ENCODE data around the gene NR2C2.

DNA sequence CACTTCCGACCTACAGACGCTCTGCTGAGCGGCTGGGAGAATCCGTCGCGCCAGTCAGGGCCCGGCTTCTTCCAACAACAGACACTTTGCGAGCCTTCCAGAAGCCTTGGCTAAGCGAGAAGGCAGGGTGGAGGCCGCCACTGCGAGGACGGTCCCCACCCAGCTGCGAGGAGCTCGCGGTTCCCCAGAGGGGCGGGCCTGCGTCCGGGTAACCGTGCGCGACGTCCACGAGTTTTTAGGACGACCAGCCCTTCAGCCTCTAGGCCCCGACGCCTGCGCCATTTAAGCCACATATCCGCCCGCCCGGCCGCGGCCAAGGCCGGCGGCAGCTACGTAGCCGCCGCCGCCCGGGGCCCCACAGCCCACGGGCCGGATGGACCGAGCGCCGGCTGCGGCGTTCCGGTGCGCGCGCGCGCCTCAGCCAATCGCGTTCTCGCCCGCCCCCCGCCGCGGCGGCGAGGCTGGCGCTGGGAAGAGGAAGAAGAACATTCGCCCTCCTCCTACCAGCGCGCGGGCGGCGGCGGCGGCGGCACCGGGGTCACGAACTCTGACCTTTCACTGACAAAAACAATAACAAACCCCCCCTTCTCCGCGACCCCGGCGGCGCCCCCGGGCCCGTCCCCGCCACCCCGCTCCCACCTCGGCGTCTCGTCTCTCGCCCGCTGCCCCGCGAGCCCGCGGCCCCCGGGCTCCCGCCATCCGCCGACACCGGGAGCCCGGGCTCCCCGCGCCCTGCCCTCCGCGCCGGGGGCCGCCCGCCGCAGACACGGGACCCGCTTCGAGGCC lies at the start of gene NR2C2:
- TF ChIP-seq, protein P1, sequence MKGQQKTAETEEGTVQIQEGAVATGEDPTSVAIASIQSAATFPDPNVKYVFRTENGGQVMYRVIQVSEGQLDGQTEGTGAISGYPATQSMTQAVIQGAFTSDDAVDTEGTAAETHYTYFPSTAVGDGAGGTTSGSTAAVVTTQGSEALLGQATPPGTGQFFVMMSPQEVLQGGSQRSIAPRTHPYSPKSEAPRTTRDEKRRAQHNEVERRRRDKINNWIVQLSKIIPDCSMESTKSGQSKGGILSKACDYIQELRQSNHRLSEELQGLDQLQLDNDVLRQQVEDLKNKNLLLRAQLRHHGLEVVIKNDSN (IDR thresholded peaks at IDR 0.05), result no peak
- TF ChIP-seq, protein P2, sequence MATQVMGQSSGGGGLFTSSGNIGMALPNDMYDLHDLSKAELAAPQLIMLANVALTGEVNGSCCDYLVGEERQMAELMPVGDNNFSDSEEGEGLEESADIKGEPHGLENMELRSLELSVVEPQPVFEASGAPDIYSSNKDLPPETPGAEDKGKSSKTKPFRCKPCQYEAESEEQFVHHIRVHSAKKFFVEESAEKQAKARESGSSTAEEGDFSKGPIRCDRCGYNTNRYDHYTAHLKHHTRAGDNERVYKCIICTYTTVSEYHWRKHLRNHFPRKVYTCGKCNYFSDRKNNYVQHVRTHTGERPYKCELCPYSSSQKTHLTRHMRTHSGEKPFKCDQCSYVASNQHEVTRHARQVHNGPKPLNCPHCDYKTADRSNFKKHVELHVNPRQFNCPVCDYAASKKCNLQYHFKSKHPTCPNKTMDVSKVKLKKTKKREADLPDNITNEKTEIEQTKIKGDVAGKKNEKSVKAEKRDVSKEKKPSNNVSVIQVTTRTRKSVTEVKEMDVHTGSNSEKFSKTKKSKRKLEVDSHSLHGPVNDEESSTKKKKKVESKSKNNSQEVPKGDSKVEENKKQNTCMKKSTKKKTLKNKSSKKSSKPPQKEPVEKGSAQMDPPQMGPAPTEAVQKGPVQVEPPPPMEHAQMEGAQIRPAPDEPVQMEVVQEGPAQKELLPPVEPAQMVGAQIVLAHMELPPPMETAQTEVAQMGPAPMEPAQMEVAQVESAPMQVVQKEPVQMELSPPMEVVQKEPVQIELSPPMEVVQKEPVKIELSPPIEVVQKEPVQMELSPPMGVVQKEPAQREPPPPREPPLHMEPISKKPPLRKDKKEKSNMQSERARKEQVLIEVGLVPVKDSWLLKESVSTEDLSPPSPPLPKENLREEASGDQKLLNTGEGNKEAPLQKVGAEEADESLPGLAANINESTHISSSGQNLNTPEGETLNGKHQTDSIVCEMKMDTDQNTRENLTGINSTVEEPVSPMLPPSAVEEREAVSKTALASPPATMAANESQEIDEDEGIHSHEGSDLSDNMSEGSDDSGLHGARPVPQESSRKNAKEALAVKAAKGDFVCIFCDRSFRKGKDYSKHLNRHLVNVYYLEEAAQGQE (IDR thresholded peaks at IDR 0.05; ENCODE audit: low read depth), result no peak
- TF ChIP-seq, protein P3, sequence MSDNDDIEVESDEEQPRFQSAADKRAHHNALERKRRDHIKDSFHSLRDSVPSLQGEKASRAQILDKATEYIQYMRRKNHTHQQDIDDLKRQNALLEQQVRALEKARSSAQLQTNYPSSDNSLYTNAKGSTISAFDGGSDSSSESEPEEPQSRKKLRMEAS (IDR thresholded peaks at IDR 0.05), result peak; percentile 64
